Measurements from ENCODE around the gene EPO. TPM values are rescaled to one million over a fixed set of nuclear protein-coding genes. Genes with fewer than 3 reads are reported as not detected.

EPO gene
- total RNA-seq = not detected

- DNase-seq = no peak
Measured at GRCh38 chr7:100720279-100720670, at the start of gene EPO. Gene EPO, plus strand, starts transcription at chr7:100720468. Its CDS starts 513 bp downstream, at chr7:100720981.

- no peak for DNase-seq
Measured at GRCh38 chr7:100671353-100672327, 48.6 kb upstream of the EPO start.

GRCh38 chr7:100673302-100673941 lies 46.8 kb upstream of the EPO start, which contains the start of gene GNB2:
Gene GNB2, plus strand, starts transcription at chr7:100673740. Its CDS starts 2,526 bp downstream, at chr7:100676266.
- peak; percentile 94 for DNase-seq

- no peak for DNase-seq
Measured at GRCh38 chr7:100673942-100674410, 46.3 kb upstream of the EPO start.

- DNase-seq = no peak
Measured at GRCh38 chr7:100674411-100675104, 45.7 kb upstream of the EPO start.

GRCh38 chr7:100675105-100675451 lies 45.2 kb upstream of the EPO start:
- no peak for DNase-seq

- DNase-seq = peak; percentile 96
Measured at GRCh38 chr7:100675581-100676350, 44.5 kb upstream of the EPO start.

GRCh38 chr7:100676501-100677306 lies 43.6 kb upstream of the EPO start:
- no peak for DNase-seq

DNA sequence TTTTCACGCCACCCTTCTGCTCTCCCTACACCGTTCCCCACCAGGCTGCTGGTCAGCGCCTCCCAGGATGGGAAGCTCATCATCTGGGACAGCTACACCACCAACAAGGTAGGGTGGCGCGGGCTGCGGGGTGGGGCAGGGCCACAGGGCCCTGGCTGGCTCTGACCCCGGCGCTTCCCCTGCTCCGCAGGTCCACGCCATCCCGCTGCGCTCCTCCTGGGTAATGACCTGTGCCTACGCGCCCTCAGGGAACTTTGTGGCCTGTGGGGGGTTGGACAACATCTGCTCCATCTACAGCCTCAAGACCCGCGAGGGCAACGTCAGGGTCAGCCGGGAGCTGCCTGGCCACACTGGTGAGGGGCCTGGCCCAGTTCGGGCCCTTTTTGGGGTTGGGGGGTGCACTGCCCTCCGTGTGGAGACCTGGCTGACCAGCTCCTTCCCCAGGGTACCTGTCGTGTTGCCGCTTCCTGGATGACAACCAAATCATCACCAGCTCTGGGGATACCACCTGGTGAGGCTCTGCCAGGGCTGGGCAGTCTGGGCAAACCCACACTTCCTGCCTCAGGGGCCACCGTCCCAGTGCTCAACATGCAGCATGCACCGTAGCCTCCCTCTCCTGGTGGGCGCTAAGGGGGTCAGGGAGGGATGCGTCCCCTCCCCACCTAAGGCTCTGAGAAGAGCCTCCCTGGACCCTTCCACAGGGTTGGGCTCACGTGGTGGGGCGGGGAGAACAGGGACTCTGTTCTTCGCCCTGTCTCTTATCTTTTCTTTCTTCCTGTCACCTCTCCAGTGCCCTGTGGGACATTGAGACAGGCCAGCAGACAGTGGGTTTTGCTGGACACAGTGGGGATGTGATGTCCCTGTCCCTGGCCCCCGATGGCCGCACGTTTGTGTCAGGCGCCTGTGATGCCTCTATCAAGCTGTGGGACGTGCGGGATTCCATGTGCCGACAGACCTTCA lies 42.7 kb upstream of the EPO start:
- DNase-seq = no peak

DNA sequence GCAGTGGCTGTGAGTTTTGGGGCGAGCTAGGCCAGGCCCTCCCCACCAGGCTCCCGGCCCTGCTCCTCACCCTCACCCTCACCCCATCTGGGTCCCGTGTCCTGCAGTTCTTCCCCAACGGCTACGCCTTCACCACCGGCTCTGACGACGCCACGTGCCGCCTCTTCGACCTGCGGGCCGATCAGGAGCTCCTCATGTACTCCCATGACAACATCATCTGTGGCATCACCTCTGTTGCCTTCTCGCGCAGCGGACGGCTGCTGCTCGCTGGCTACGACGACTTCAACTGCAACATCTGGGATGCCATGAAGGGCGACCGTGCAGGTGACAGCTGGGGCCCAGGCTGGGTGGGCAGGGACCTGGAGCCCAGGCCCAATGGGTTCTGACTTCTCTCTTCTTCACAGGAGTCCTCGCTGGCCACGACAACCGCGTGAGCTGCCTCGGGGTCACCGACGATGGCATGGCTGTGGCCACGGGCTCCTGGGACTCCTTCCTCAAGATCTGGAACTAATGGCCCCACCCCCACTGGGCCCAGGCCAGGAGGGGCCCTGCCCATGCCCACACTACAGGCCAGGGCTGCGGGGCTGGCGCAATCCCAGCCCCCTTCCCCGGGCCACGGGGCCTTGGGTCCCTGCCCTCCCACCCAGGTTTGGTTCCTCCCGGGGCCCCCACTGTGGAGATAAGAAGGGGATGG lies 41.8 kb upstream of the EPO start:
- DNase-seq = no peak

- DNase-seq = no peak
Measured at GRCh38 chr7:100679129-100679926, 40.9 kb upstream of the EPO start.

DNA sequence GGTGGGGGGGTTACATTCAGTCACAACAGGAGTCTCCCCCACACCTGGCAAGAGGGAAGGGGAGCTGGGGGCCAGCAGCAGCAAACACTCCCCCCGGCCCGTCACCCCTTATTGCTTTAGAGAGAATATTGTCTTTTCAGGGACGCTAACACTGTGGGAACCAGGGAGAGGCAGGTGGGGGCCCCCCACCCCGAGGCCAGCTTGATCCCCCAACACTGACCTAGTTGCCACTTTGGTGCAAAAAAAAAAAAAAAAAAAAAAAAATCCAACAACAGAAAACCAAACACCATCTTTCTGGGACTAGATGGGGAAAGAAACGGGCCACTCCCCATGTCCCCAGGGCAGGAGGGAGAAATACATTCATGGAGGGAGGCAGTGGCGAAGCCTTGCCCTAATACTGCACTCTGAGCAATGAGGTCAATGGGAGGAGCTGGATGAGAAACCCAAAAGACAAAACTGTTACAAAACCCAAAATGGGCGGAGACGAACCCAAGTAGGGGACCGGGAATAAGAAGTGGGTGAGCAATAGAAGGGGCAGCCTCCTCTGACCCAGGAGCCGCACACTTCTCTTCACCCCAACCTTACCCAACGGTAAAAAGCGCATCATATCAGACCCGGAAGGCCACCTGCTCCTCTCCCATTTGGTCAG lies 40.2 kb upstream of the EPO start:
- no peak for DNase-seq

DNA sequence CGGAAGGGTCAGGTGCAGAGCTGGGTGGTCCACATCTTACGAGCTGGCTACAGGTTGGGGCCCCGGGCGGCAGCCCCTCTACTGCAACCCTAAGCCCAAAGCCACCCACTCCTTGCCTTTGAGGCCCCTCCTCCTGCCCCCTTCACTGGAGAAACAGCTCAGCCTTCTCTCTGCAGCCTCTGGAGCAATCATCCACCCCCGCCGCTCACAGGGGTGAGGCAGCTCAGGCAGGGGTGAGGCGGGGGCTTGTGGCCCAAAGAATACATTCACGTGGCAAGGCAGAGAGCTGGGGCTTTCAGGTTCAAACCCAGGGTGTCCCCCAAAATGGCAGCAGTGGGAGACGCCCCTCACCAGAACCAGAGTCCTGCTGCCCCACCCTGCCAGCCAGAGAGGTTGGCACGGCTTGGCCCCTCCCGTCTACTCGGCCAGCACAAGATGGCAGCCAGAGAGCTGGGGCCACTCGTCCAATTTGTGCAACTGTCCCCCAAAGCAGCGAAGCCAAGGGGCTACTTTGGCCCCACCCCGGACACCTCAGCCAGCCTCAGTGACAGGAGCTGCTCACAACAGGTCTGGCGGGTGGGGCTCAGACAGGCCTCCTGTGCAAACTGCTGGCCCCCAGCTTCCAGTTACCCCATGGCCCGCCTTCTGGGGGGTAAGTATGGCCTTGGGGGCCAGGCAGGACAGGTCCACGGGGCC lies 39.5 kb upstream of the EPO start:
- DNase-seq = no peak

GRCh38 chr7:100681491-100682227 lies 38.6 kb upstream of the EPO start:
- no peak for DNase-seq

GRCh38 chr7:100682228-100682741 lies 38.0 kb upstream of the EPO start:
- no peak for DNase-seq

GRCh38 chr7:100682991-100683658 lies 37.1 kb upstream of the EPO start:
- DNase-seq = no peak
